D721Med (cell line): ENCODE measurements around the gene GPR108.

ENCODE experiments used
- DNase-seq: peaks from one replicate; pipeline ENCODE4 v3.0.0; 2011; ENCODE audit warnings: low spot score; ENCODE audit not compliant: insufficient read length
- FAIRE-seq: peaks from 2 replicates; lab custom pipeline; 2011; peaks lifted over from hg19 to GRCh38; lab: Jason Lieb, UNC
- TF ChIP-seq, protein P1 (sequence below): IDR thresholded peaks from 2 replicates; pipeline ENCODE4 v1.5.1; 2012; ENCODE audit warnings: mild to moderate bottlenecking, control low read depth; ENCODE audit not compliant: insufficient read depth; ENCODE audit errors: missing control alignments

GPR108 gene

GRCh38 chr19:6729573-6730152 is 7.7 kb downstream of the GPR108 start:
- DNase-seq (no peak), FAIRE-seq (no peak)
- TF ChIP-seq, protein P1, sequence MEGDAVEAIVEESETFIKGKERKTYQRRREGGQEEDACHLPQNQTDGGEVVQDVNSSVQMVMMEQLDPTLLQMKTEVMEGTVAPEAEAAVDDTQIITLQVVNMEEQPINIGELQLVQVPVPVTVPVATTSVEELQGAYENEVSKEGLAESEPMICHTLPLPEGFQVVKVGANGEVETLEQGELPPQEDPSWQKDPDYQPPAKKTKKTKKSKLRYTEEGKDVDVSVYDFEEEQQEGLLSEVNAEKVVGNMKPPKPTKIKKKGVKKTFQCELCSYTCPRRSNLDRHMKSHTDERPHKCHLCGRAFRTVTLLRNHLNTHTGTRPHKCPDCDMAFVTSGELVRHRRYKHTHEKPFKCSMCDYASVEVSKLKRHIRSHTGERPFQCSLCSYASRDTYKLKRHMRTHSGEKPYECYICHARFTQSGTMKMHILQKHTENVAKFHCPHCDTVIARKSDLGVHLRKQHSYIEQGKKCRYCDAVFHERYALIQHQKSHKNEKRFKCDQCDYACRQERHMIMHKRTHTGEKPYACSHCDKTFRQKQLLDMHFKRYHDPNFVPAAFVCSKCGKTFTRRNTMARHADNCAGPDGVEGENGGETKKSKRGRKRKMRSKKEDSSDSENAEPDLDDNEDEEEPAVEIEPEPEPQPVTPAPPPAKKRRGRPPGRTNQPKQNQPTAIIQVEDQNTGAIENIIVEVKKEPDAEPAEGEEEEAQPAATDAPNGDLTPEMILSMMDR, result no peak

DNA sequence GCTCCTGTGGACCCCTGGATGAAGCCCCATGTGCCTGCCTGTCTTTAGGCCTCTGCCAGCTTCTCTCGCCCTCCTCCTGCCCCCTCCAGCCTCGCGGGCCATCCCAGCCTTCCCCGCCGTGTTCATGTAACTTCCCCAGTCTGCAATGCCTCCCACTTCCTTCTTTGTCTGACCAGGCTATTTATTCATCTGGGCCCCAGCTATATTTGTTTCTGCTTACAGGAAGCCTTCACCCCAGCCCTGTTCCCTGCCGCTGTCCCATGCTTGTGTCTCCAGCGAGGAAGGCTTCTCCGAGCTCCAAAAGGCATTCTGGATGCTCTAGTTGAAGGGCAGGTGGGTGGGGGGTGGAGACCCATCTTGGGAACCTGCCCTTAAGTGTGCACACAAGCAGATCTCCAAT is 9.0 kb downstream of the GPR108 start:
- TF ChIP-seq, protein P1, result no peak
- DNase-seq (no peak), FAIRE-seq (no peak)

DNA sequence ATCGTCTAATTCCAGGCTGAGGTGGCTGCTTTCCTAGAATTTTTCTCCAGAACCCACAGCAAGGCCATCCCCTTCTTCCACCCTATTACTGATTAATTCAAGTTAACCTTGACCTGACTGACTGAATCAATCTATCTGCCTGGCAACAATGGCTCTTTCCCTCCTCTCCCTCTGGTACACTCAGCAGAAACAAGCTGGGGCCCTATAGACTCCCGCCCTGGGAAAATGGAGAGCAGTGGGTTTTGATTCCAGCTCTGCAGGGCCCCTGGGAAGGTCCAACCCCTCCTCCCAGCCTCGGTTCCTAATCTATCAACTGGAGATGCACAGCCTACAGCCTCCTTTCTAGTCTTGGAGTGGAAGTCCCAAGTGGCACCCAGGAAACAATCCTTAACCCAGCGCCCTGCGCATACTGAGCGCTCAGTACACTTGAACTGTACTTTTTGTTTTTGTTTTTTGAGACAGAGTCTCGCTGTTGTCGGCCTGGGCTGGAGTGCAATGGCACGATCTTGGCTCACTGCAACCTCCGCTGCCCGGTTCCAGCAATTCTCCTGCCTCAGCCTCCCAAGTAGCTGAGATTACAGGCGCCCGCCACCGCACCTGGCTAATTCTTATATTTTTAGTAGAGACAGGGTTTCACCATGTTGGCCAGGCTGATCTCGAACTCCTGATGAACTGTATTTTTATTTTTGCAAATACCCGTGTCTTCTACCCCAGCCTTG is 11.7 kb downstream of the GPR108 start:
- TF ChIP-seq, protein P1, result no peak
- DNase-seq (no peak), FAIRE-seq (no peak)

DNA sequence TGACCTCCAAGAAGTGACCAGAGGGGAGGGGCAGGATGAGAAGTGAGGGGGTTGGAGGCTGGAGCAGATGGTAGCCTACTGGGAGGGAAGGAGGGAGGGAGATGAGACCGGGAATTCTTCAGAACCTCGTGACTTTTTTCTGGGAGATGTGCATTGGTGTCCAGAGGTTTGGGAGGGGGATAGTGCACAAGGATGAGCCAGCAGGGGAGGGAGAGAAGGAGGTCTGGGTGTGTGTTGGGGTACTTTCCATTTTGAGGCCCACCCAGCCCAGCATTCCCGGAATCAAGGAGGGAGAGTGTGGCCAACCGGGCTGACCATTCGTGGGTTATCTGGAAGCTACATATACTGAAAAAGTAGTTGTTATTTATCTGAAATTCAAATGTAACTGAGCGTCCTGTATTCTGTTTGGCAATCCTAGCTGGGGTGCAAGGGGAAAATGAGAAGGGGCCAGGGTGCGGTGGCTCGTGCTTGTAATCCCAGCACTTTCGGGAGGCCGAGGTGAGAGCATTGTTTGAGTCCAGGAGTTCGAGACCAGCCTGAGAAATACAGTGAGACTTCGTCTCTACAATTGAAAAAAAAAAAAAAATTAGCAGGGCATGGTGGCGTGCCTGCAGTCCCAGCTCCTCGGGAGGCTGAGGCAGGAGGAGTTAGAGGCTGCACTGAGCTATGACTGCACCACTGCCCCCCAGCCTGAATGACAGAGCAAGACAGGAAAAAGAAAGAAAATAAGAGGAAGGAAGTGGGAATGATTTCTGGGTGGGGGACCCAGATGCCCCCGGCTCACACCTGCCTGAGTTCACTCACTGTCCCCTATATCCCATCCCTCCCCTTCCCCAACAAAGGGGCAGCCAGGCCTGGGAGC is 12.5 kb downstream of the GPR108 start:
- FAIRE-seq, result no peak
- DNase-seq, result no peak
- TF ChIP-seq, protein P1, result no peak

DNA sequence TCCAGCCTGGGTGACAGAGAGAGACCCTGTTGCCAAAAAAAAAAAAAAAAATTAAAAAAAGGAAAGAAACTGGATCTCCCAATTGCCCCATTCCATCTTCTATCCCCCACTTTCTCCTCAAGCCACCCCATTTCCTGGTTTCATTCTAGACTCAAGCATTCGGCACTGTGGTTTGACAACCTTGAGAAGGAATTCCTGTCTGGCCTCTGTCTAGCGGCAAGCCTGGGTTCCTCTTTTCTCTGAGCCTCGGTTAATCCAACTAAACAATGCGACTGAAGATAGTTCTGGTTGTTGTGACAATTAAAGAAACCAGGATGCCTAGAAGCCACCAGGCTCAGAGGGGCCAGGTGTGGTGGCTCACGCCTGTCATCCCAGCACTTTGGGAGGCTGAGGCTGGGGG is 13.6 kb downstream of the GPR108 start:
- TF ChIP-seq, protein P1, result no peak
- FAIRE-seq (no peak), DNase-seq (no peak)

DNA sequence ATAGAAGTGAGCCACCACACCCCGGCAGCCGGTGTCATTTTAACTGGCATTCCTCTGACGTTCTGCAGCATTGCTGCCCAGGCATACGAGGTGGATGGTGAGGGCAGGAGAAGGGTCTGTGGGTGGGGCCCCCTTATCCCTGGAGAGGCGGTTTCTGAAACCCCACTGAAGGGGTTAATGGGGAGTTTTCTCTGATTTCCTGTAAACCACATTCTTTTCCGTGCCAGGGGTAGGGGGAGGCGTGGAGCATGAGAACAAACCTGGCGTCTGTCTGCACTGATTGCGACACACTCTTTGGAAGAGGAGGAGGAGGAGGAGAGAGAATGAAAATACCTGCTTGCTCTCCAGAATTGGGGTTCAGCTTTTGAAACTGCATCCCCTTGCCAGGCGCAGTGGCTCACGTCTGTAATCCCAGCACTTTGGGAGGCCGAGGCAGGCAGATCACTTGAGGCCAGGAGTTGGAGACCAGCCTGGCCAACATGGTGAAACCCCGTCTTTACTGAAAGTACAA is 14.2 kb downstream of the GPR108 start:
- DNase-seq (no peak), FAIRE-seq (no peak)
- TF ChIP-seq, protein P1, result no peak
